ENCODE results near the gene CNTNAP2.
A peak's percentile ranks its signal among the peaks of the same experiment; 100 is the strongest.

CNTNAP2 gene

GRCh38 chr7:146106319-146106718, 10.3 kb upstream of the CNTNAP2 start:
- Histone ChIP-seq H3K4me3 (no peak overlapping the region), H3K36me3 (ENCODE audit: insufficient read depth, low read length) (no peaks in the 10 kb centered on the region)
- TF ChIP-seq POLR2AphosphoS5 (IDR thresholded peaks at IDR 0.05; ENCODE audit: borderline replicate concordance, low read depth, low read length) (no peak), EZH2 (IDR thresholded peaks at IDR 0.05) (no peak), FOXP2 (optimal IDR thresholded peaks at IDR 0.05; ENCODE audit: control extremely low read depth, extremely low read length, insufficient read depth) (no peak)

DNA sequence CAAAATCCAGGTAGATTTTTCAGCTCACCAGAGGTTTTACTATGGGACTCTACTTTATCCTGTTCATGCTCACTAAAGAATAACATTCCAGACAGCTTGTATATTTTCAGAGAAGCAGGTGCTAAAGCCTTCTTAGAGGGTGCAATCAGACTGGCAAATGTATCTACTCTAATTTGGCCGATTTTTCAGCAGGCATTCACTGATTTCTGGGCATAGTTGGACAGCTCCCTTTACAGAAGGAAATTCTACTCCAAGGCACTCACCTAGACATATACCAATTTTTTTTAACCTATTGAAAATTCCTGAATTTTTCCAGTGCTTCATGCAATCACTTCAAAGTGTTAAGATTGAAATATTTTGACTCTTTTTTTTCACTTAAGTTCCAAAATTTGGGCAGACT, 3.8 kb upstream of the CNTNAP2 start:
- DNase-seq (ENCODE audit: low read depth, low spot score): no peak
- Histone ChIP-seq H3K9ac (ENCODE audit: insufficient read length) (no peak overlapping the region), H3K27ac (no peak overlapping the region), H3K36me3 (ENCODE audit: insufficient read depth, low read length) (no peaks in the 10 kb centered on the region), H3K4me3 (no peak overlapping the region), H3K9me3 (ENCODE audit: low read depth, low read length) (no peaks in the 10 kb centered on the region)
- TF ChIP-seq POLR2AphosphoS5 (IDR thresholded peaks at IDR 0.05; ENCODE audit: borderline replicate concordance, low read depth, low read length): no peak
- no peak for TF ChIP-seq EZH2 (IDR thresholded peaks at IDR 0.05)
- TF ChIP-seq FOXP2 (optimal IDR thresholded peaks at IDR 0.05; ENCODE audit: control extremely low read depth, extremely low read length, insufficient read depth): no peak

More at GRCh38 chr7:146106319-146106718, 10.3 kb upstream of the CNTNAP2 start:
- Histone ChIP-seq H3K27ac (no peak overlapping the region), H3K9ac (ENCODE audit: insufficient read length) (no peak overlapping the region), H3K9me3 (ENCODE audit: low read depth, low read length) (no peaks in the 10 kb centered on the region)
- DNase-seq (ENCODE audit: low read depth, low spot score): no peak

DNA sequence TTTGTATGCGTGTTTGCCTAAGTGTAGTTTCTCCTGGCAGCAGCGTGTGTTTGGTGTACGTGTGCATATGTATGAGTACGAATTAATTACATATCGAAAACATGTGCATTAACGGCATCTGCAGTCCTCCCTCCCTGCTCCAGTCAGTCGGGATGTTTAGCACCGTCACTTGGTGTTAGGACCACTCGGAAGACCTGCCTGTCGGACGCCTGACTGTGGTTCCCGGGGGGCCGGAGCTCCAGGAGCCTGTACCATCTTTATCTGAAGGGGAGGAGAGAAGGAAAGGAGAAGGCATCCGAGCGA, 1.1 kb upstream of the CNTNAP2 start:
- H3K9me3 ChIP-seq (ENCODE audit: low read depth, low read length): no peaks in the 10 kb centered on the region
- H3K9ac ChIP-seq (ENCODE audit: insufficient read length): no peak overlapping the region
- H3K4me3 ChIP-seq: peak overlapping the region; percentile 87
- H3K36me3 ChIP-seq (ENCODE audit: insufficient read depth, low read length): no peaks in the 10 kb centered on the region
- DNase-seq (ENCODE audit: low read depth, low spot score): no peak
- TF ChIP-seq EZH2 (IDR thresholded peaks at IDR 0.05) (no peak), POLR2AphosphoS5 (IDR thresholded peaks at IDR 0.05; ENCODE audit: borderline replicate concordance, low read depth, low read length) (no peak), FOXP2 (optimal IDR thresholded peaks at IDR 0.05; ENCODE audit: control extremely low read depth, extremely low read length, insufficient read depth) (no peak)
- no peak overlapping the region for H3K27ac ChIP-seq

GRCh38 chr7:146115851-146116520, 615 bp upstream of the CNTNAP2 start:
- Histone ChIP-seq H3K9me3 (ENCODE audit: low read depth, low read length) (no peaks in the 10 kb centered on the region), H3K4me3 (peak overlapping the region; percentile 87), H3K9ac (ENCODE audit: insufficient read length) (no peak overlapping the region), H3K27ac (no peak overlapping the region), H3K36me3 (ENCODE audit: insufficient read depth, low read length) (no peaks in the 10 kb centered on the region)
- peak; percentile 68 for DNase-seq (ENCODE audit: low read depth, low spot score)
- TF ChIP-seq FOXP2 (optimal IDR thresholded peaks at IDR 0.05; ENCODE audit: control extremely low read depth, extremely low read length, insufficient read depth) (peak; percentile 70), EZH2 (IDR thresholded peaks at IDR 0.05) (no peak)

DNA sequence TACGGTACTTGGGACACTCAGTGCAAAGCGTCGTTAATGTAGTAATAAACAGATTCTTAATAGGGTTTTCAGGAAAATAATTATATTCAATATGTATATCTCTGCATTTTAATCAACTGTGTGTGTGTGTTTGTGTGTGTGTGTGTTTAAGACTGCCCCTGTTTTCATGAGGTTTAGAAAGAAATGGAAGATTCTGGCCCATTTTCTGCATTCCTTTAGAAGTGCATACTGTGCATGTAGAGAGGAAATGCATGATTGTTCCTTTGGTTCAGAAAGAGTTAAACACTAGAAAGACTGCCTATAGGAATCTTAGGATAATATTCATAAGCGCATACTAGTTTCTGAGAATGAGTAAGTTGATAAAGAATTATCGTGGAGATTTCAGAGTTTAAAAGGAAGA, 975 bp downstream of the CNTNAP2 start:
- Histone ChIP-seq H3K4me3 (peak overlapping the region; percentile 87), H3K9me3 (ENCODE audit: low read depth, low read length) (no peaks in the 10 kb centered on the region), H3K9ac (ENCODE audit: insufficient read length) (no peak overlapping the region), H3K36me3 (ENCODE audit: insufficient read depth, low read length) (no peaks in the 10 kb centered on the region), H3K27ac (no peak overlapping the region)
- TF ChIP-seq FOXP2 (optimal IDR thresholded peaks at IDR 0.05; ENCODE audit: control extremely low read depth, extremely low read length, insufficient read depth) (no peak), EZH2 (IDR thresholded peaks at IDR 0.05) (no peak), POLR2AphosphoS5 (IDR thresholded peaks at IDR 0.05; ENCODE audit: borderline replicate concordance, low read depth, low read length) (no peak)
- no peak for DNase-seq (ENCODE audit: low read depth, low spot score)

DNA sequence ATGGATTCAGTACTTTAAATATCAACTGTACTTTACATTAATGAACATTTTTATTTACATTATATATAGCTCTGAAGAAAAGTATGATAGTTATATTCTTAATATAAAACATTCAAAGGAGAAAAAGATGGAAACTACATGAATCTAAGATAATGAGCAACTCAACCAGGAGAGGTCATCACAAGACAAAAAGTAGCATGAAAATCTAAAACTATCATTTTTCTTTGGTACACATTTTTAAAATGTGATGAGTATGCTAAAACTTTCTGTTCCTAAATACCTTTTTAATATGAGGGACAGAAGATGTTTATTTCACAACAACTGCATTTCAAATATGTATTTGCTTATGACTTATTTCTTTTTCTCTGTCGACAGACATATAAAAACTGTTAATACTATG, 2.4 kb downstream of the CNTNAP2 start:
- H3K36me3 ChIP-seq (ENCODE audit: insufficient read depth, low read length): no peaks in the 10 kb centered on the region
- H3K27ac ChIP-seq: no peak overlapping the region
- TF ChIP-seq EZH2 (IDR thresholded peaks at IDR 0.05): no peak
- TF ChIP-seq POLR2AphosphoS5 (IDR thresholded peaks at IDR 0.05; ENCODE audit: borderline replicate concordance, low read depth, low read length): no peak
- H3K4me3 ChIP-seq: no peak overlapping the region
- no peak overlapping the region for H3K9ac ChIP-seq (ENCODE audit: insufficient read length)
- H3K9me3 ChIP-seq (ENCODE audit: low read depth, low read length): no peaks in the 10 kb centered on the region
- DNase-seq (ENCODE audit: low read depth, low spot score): no peak

DNA sequence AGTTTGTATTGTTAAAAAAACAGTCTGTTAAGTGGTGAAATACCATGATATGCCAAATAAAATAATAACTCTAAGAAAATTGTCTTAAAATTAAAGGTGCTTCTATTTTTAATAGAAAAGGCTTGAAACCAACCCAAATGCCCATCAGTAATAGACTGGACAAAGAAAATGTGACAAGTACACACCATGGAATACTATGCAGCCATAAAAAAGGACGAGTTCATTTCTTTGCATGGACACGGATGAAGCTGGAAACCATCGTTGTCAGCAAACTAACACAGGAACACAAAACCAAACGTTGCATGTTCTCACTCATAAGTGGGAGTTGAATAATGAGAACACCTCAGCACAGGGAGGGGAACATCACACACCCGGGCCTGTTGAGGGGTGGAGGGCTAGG, 7.1 kb downstream of the CNTNAP2 start:
- no peak overlapping the region for H3K27ac ChIP-seq
- H3K9me3 ChIP-seq (ENCODE audit: low read depth, low read length): no peaks in the 10 kb centered on the region
- no peak overlapping the region for H3K4me3 ChIP-seq
- no peak for TF ChIP-seq EZH2 (IDR thresholded peaks at IDR 0.05)
- H3K36me3 ChIP-seq (ENCODE audit: insufficient read depth, low read length): no peaks in the 10 kb centered on the region
- no peak for DNase-seq (ENCODE audit: low read depth, low spot score)
- no peak overlapping the region for H3K9ac ChIP-seq (ENCODE audit: insufficient read length)

GRCh38 chr7:146126767-146127509, 10.3 kb downstream of the CNTNAP2 start:
- Histone ChIP-seq H3K27ac (peak overlapping the region; percentile 20), H3K9ac (ENCODE audit: insufficient read length) (no peak overlapping the region), H3K4me3 (peak overlapping the region; percentile 20; the same call in 1 of the 2 replicates), H3K9me3 (ENCODE audit: low read depth, low read length) (no peaks in the 10 kb centered on the region), H3K36me3 (ENCODE audit: insufficient read depth, low read length) (no peaks in the 10 kb centered on the region)
- TF ChIP-seq FOXP2 (optimal IDR thresholded peaks at IDR 0.05; ENCODE audit: control extremely low read depth, extremely low read length, insufficient read depth): no peak
- TF ChIP-seq EZH2 (IDR thresholded peaks at IDR 0.05): no peak
- no peak for TF ChIP-seq POLR2AphosphoS5 (IDR thresholded peaks at IDR 0.05; ENCODE audit: borderline replicate concordance, low read depth, low read length)
- no peak for DNase-seq (ENCODE audit: low read depth, low spot score)

- H3K27ac ChIP-seq: no peak overlapping the region
- H3K9me3 ChIP-seq (ENCODE audit: low read depth, low read length): no peaks in the 10 kb centered on the region
- H3K36me3 ChIP-seq (ENCODE audit: insufficient read depth, low read length): no peaks in the 10 kb centered on the region
- DNase-seq (ENCODE audit: low read depth, low spot score): no peak
- no peak overlapping the region for H3K9ac ChIP-seq (ENCODE audit: insufficient read length)
- peak overlapping the region; percentile 18; the same call in 1 of the 2 replicates for H3K4me3 ChIP-seq
- TF ChIP-seq POLR2AphosphoS5 (IDR thresholded peaks at IDR 0.05; ENCODE audit: borderline replicate concordance, low read depth, low read length) (no peak), EZH2 (IDR thresholded peaks at IDR 0.05) (no peak), FOXP2 (optimal IDR thresholded peaks at IDR 0.05; ENCODE audit: control extremely low read depth, extremely low read length, insufficient read depth) (no peak)
Observed at GRCh38 chr7:146129296-146129695, 12.7 kb downstream of the CNTNAP2 start.
